HepG2 (cell line): ENCODE results near the gene LIPC. TPM values are rescaled to one million over a fixed set of nuclear protein-coding genes. Genes with fewer than 3 reads are reported as not detected.
A peak's percentile ranks its signal among the peaks of the same experiment; 100 is the strongest.

Experiments used
- ARID2 ChIP-seq: sonication (generic); formaldehyde crosslinking; IDR thresholded peaks from 2 replicates; pipeline ENCODE4 v1.8.1; 2022; ENCODE audit warnings: mild to moderate bottlenecking, missing genetic modification reagents, borderline replicate concordance
- MXI1 ChIP-seq: IDR thresholded peaks from 3 replicates; pipeline ENCODE4 v1.6.1; 2012; ENCODE audit warnings: low read depth, low read length, inconsistent platforms, borderline replicate concordance
- NR2F6 ChIP-seq, 2 experiments: IDR thresholded peaks; 2 replicates each; pipeline ENCODE4 v1.6.1; 2016; ENCODE audit warnings: antibody characterized with exemption in 1 of 2, mild to moderate bottlenecking in 1 of 2
- PATZ1 ChIP-seq: sonication (generic); formaldehyde crosslinking; IDR thresholded peaks from 2 replicates; pipeline ENCODE4 v1.4.0; 2020; ENCODE audit warnings: missing genetic modification reagents
- PAXIP1 ChIP-seq: sonication (generic); formaldehyde crosslinking; conservative IDR thresholded peaks from 2 replicates; pipeline ENCODE4 v1.4.0; 2020; ENCODE audit warnings: mild to moderate bottlenecking, missing genetic modification reagents, moderate library complexity
- RARA ChIP-seq: IDR thresholded peaks from 2 replicates; pipeline ENCODE4 v1.6.1; 2016; ENCODE audit warnings: missing genetic modification reagents, missing compliant biosample characterization
- SATB2 ChIP-seq: sonication (generic); formaldehyde crosslinking; IDR thresholded peaks from 2 replicates; pipeline ENCODE4 v1.5.0; 2020; ENCODE audit warnings: missing genetic modification reagents
- TCF7 ChIP-seq: sonication (generic); IDR thresholded peaks from 2 replicates; pipeline ENCODE4 v1.6.1; 2016; ENCODE audit warnings: antibody characterized with exemption, low read depth
- ZNF138 ChIP-seq: sonication (generic); formaldehyde crosslinking; IDR thresholded peaks from 2 replicates; pipeline ENCODE4 v1.5.0; 2020; ENCODE audit warnings: mild to moderate bottlenecking, low read depth, missing genetic modification reagents
- ZNF253 ChIP-seq: sonication (generic); formaldehyde crosslinking; IDR thresholded peaks from 2 replicates; pipeline ENCODE4 v1.8.0; 2022; ENCODE audit warnings: mild to moderate bottlenecking, missing genetic modification reagents, borderline replicate concordance
- ZNF282 ChIP-seq: fragments of 450-650 bp; IDR thresholded peaks from 2 replicates; pipeline ENCODE4 v1.6.1; 2018; ENCODE audit not compliant: partially characterized antibody
- ZNF550 ChIP-seq: sonication (generic); formaldehyde crosslinking; IDR thresholded peaks from 2 replicates; pipeline ENCODE4 v1.4.0; 2020; ENCODE audit warnings: mild to moderate bottlenecking, missing genetic modification reagents, borderline replicate concordance
- ZNF609 ChIP-seq: sonication (generic); formaldehyde crosslinking; IDR thresholded peaks from 2 replicates; pipeline ENCODE4 v1.4.0; 2020; ENCODE audit warnings: mild to moderate bottlenecking, missing genetic modification reagents, borderline replicate concordance
- ZSCAN30 ChIP-seq: sonication (generic); formaldehyde crosslinking; IDR thresholded peaks from 2 replicates; pipeline ENCODE4 v1.5.0; 2020; ENCODE audit warnings: mild to moderate bottlenecking, missing genetic modification reagents
- polyA plus RNA-seq, 8 experiments: library from polyadenylated mRNA; depleted of rRNA in 3 of 8; stranded (reverse) in 7 of 8; unstranded in 1 of 8; fragments of >200 nt; fragmentation: Illumina TruSeq in 4 of 8; extraction: Trizol in 4 of 8; gene quantifications; 2 replicates each; pipeline versions ENCODE4 v1.2.1 to v1.2.3, GENCODE V29; 2011 to 2016; ENCODE audit warnings: low read depth in 4 of 8, missing spikeins in 1 of 8, mixed read lengths in 1 of 8; ENCODE audit not compliant: insufficient read depth in 1 of 8
- total RNA-seq, 5 experiments: library from RNA; depleted of rRNA; stranded (reverse); fragments of >200 nt; fragmentation: Illumina TruSeq; extraction: Trizol; gene quantifications; 2 replicates each; pipeline ENCODE4 v1.2.3, GENCODE V29; 2016; ENCODE audit warnings: low read depth in 1 of 5
- TF ChIP-seq, protein P1 (sequence below): sonication (generic); formaldehyde crosslinking; IDR thresholded peaks from 2 replicates; pipeline ENCODE4 v1.8.1; 2023; ENCODE audit warnings: mild to moderate bottlenecking, missing genetic modification reagents, borderline replicate concordance
- TF ChIP-seq, protein P2 (sequence below): sonication (generic); formaldehyde crosslinking; IDR thresholded peaks from 2 replicates; pipeline ENCODE4 v1.4.0; 2020; ENCODE audit warnings: mild to moderate bottlenecking, missing genetic modification reagents

Gene LIPC
- total and polyA plus RNA-seq, 2 of the 13 experiments (the other 11 are each of a cell fraction or from before 2014, with no cell fraction given), result 26.0 to 38.0 TPM

DNA sequence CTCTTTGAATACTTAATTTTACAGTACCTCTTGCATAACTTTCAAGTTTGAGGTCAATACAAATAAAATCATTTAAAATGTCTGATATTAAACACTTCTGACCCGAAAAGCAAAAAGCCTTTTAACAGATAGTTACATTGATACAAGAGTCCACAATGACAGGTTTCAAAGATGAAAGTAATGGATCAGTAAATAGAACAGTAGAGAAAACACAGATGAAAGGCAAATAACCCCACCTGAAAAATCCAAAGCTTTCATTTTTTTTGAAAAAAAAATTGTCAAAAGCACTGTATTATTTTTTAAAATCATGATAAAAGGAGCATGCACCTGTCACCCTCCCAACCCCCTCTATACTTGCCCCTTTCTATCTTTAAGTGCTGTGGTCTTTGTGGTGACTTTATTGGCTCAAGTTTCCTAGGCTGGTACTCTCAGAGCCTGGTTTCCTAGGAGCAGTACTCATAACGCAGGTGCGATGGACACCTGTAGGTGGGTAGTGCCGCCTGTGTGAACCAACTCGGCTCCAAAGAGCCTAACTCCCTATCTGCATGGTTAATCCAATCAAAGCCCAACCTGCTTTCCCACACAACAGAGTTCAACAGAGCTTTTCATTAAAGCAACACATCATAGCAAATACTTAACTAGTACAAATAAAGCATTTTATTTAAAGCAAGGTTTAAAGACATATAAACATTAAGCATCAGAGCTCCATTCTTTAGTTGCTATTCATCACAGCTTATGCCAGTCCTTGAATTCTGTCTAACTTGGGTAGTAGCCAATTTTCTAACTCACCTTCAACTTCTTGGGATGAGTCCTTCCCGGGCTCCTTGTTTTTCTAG is 32.2 kb downstream of the LIPC start (continued):
- TF ChIP-seq ZNF609 (CRISPR knock-in tag), result peak; percentile 35; the same call in 1 of the 2 replicates
- TF ChIP-seq ZNF550 (CRISPR knock-in tag), result no peak
- no peak for TF ChIP-seq ZNF138 (CRISPR knock-in tag)
- TF ChIP-seq PATZ1 (CRISPR knock-in tag), result no peak
- TF ChIP-seq NR2F6 (IDR thresholded peaks at IDR 0.05), result peak; percentile 48; the same call in 1 of the 2 replicates
- no peak for TF ChIP-seq NR2F6 (CRISPR knock-in tag; IDR thresholded peaks at IDR 0.05)
- TF ChIP-seq ARID2, result 0 out of 2 replicates have a peak, but pooled peaks have one; percentile 58
- TF ChIP-seq SATB2, result no peak
- no peak for TF ChIP-seq ZSCAN30
- peak; percentile 52; the same call in 1 of the 2 replicates for TF ChIP-seq RARA
- peak; percentile 37; the same call in 1 of the 2 replicates for TF ChIP-seq PAXIP1 (CRISPR knock-in tag)
- TF ChIP-seq ZNF282, result no peak
- no peak for TF ChIP-seq MXI1
- no peak for TF ChIP-seq ZNF253
- TF ChIP-seq, protein P1, sequence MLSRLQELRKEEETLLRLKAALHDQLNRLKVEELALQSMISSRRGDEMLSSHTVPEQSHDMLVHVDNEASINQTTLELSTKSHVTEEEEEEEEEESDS (CRISPR knock-in tag), result no peak
- TF ChIP-seq, protein P2, sequence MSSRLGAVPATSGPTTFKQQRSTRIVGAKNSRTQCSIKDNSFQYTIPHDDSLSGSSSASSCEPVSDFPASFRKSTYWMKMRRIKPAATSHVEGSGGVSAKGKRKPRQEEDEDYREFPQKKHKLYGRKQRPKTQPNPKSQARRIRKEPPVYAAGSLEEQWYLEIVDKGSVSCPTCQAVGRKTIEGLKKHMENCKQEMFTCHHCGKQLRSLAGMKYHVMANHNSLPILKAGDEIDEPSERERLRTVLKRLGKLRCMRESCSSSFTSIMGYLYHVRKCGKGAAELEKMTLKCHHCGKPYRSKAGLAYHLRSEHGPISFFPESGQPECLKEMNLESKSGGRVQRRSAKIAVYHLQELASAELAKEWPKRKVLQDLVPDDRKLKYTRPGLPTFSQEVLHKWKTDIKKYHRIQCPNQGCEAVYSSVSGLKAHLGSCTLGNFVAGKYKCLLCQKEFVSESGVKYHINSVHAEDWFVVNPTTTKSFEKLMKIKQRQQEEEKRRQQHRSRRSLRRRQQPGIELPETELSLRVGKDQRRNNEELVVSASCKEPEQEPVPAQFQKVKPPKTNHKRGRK, result no peak
- TF ChIP-seq TCF7, result peak; percentile 62
